ACC112 (cell line): ENCODE data around the gene SETD2.
"Not testable (repeated sequence)": the region's sequence is repeated elsewhere in the genome, so short reads cannot be mapped to it uniquely, and the experiment has no call there.

Source experiments
- H2AFZ ChIP-seq: fragments of 200-600 bp; sonication (generic); one replicate; pipeline ENCODE4 v1.6.0; 2017; ENCODE audit warnings: antibody characterized with exemption, low read length; ENCODE audit not compliant: unreplicated experiment
- H3K27ac ChIP-seq: fragments of 200-600 bp; sonication (generic); 2 replicates; pipeline ENCODE4 v1.5.1; 2014; ENCODE audit warnings: low read depth, mild to moderate bottlenecking, antibody characterized with exemption, low read length, moderate library complexity
- H3K27me3 ChIP-seq: fragments of 200-600 bp; sonication (generic); 2 replicates; pipeline ENCODE4 v1.6.1; 2014; ENCODE audit warnings: mild to moderate bottlenecking, antibody characterized with exemption, low read length, moderate library complexity, mixed read lengths; ENCODE audit not compliant: insufficient read depth
- H3K36me3 ChIP-seq: fragments of 200-600 bp; sonication (generic); 2 replicates; pipeline ENCODE4 v1.6.1; 2016; ENCODE audit warnings: mild to moderate bottlenecking, antibody characterized with exemption, low read length, moderate library complexity, mixed read lengths; ENCODE audit not compliant: insufficient read depth
- H3K4me1 ChIP-seq: fragments of 200-600 bp; sonication (generic); one replicate; pipeline ENCODE4 v1.6.1; 2016; ENCODE audit warnings: low read length, mixed read lengths; ENCODE audit not compliant: insufficient read depth, unreplicated experiment, control insufficient read depth
- H3K4me3 ChIP-seq: fragments of 200-600 bp; sonication (generic); 2 replicates; pipeline ENCODE4 v1.5.1; 2014; ENCODE audit warnings: mild to moderate bottlenecking, low read depth, low read length
- H3K79me2 ChIP-seq: fragments of 200-600 bp; sonication (generic); one replicate; pipeline ENCODE4 v1.6.0; 2016; ENCODE audit warnings: low read length; ENCODE audit not compliant: control insufficient read depth, unreplicated experiment, insufficient read depth

The SETD2 gene

DNA sequence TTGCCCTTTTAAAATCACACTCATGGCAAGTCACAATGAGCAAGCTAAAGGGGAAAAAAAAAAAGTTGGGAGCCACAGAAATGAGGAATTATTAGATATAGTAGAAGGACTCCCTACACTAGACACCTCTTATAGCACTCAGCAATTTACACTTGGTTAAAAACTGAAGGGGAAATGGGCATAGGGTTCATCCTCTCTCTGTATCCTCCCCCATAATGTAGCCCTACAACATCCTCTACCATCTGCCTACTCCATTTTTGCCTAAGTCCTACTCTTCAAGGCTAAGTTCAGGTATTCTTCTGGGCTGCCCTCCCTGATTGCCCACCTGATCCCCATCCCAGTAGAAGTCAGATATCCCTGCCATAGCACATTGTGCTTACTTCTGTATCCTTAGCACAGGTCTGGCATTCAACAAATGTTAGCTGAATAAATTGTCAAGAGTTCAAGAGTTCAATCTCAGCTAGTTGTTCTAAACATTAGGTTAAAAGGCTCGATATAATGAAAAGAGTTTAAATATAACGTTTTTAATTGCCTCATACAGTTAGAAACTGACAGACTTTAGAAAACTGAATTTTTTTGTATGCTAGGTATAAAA is 14.5 kb downstream of the SETD2 start:
- Histone ChIP-seq H3K4me1 (peaks cover 4% of the 10 kb centered on the region), H2AFZ (no peak overlapping the region), H3K79me2 (peaks cover 91% of the 10 kb centered on the region), H3K27me3 (no peaks in the 10 kb centered on the region), H3K36me3 (no peaks in the 10 kb centered on the region), H3K4me3 (no peak overlapping the region), H3K27ac (no peak overlapping the region)

DNA sequence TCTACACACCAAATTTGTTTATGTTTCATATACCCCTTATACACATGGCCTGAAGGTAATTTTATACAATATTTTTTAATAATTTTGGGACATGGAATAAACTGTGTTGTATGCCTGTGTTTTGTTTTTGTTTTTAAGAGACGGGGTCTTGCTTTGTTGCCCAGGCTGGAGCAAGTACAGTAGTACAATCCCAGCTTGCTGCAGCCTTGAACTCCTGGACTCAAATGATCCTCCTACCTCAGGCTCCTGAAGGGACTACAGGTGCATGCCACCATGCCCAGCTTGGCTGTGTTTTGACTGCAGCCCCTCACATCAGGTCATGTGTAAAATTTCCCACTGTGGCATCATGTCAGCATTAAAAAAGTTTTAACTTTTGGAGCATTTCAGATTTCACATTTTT is 18.6 kb downstream of the SETD2 start:
- Histone ChIP-seq H3K27me3 (no peaks in the 10 kb centered on the region), H3K79me2 (peaks cover 82% of the 10 kb centered on the region), H3K4me1 (peaks cover 4% of the 10 kb centered on the region), H3K4me3 (no peak overlapping the region), H3K27ac (no peak overlapping the region), H2AFZ (no peak overlapping the region), H3K36me3 (0 out of 2 replicates have a peak, but pooled peaks cover under 1% of the 10 kb centered on the region)

DNA sequence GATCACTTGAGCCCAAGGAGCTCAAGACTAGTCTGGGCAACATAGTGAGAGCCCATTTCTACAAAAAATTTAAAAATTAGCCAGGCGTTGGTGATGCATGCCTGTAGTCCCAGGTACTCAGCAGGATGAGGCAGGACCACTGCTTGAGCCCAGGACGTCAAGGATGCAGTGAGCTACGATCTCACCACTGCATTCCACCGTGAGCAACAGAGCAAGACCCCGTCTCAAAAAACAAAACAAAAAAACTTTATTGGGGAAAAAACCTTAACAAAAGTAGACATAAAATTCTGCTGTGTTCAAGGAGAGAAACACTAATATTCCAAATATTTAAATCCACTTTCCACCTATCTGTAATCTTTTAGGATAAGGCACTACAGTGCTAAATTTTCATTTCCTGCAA is 20.8 kb downstream of the SETD2 start:
- Histone ChIP-seq H3K4me1 (no peaks in the 10 kb centered on the region), H2AFZ (no peak overlapping the region), H3K4me3 (no peak overlapping the region), H3K36me3 (0 out of 2 replicates have a peak, but pooled peaks cover 4% of the 10 kb centered on the region), H3K27ac (no peak overlapping the region), H3K79me2 (peaks cover 80% of the 10 kb centered on the region), H3K27me3 (no peaks in the 10 kb centered on the region)

GRCh38 chr3:47142536-47142935 is 21.4 kb downstream of the SETD2 start:
- not testable (repeated sequence) for H3K27me3 ChIP-seq, H2AFZ ChIP-seq, H3K4me3 ChIP-seq, H3K36me3 ChIP-seq, H3K27ac ChIP-seq, H3K4me1 ChIP-seq
- H3K79me2 ChIP-seq, result peaks cover 77% of the 10 kb centered on the region

DNA sequence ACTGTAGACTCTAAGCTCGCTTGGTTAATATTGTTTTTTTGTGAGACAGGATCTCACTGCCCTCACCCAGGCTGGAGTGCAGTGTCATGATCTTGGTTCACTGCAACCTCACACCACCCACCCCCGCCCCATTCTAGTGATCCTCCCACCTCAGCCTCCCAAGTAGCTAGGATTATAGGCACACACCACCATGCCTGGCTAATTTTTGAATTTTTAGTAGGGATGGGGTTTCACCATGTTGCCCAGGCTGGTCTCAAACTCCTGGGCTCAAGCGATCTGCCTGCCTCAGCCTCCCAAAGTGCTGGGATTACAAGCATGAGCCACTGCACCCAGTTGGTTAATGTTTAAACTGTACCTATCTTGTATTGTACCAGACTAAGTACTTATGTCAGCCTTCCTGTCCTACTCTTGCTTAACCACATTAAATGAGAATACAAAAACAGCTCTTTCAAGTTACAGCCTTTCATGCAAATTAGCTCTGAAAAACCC is 22.9 kb downstream of the SETD2 start:
- H3K27ac ChIP-seq, result not testable (repeated sequence)

DNA sequence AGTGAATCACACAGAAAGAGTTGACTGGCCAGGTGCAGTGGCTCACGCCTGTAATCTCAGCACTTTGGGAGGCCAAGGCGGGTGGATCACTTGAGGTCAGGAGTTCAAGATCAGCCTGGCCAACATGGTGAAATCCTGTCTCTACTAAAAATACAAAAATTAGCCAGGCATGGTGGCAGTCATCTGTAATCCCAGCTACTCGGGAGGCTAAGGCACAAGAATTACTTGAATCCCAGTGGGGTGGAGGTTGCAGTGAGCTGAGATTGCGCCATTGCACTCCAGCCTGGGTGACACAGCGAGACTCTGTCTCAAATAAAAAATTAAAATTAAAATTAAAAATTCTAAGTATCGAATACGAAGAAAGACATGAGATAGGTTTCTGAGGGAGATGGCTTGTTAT is 23.4 kb downstream of the SETD2 start:
- not testable (repeated sequence) for H3K27ac ChIP-seq, H3K4me1 ChIP-seq, H3K4me3 ChIP-seq, H3K27me3 ChIP-seq, H2AFZ ChIP-seq, H3K36me3 ChIP-seq
- H3K79me2 ChIP-seq, result peaks cover 75% of the 10 kb centered on the region

More for the DNA sequence above, 22.9 kb downstream of the SETD2 start:
- H3K79me2 ChIP-seq, result peaks cover 74% of the 10 kb centered on the region
- not testable (repeated sequence) for H3K4me1 ChIP-seq, H3K36me3 ChIP-seq, H3K27me3 ChIP-seq, H2AFZ ChIP-seq, H3K4me3 ChIP-seq

GRCh38 chr3:47134311-47134710 is 29.6 kb downstream of the SETD2 start:
- Histone ChIP-seq H2AFZ (no peak overlapping the region), H3K27me3 (no peaks in the 10 kb centered on the region), H3K4me1 (no peaks in the 10 kb centered on the region), H3K27ac (no peak overlapping the region), H3K4me3 (no peak overlapping the region), H3K79me2 (peaks cover 75% of the 10 kb centered on the region), H3K36me3 (no peaks in the 10 kb centered on the region; the same call in 1 of the 2 replicates)

DNA sequence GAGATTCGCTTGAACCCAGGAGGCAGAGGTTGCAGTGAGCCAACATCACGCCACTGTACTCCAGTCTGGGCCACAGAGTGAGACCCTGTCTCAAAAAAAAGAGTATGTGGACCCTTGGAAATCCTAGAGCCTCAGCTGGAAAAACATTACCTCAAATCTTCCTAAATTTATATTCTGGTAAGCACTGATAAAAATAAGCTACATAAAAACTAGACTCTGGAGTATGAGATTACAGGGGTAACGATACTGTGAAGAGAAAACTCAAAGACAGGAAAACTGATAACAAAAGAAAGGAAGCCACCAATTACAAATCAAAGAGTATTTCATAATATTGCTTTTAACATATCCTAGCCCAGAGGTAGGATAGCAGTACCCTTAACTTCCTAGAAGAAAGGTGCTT is 30.3 kb downstream of the SETD2 start:
- peaks cover 75% of the 10 kb centered on the region for H3K79me2 ChIP-seq
- no peak overlapping the region for H3K4me3 ChIP-seq
- no peaks in the 10 kb centered on the region for H3K4me1 ChIP-seq
- no peak overlapping the region for H3K27ac ChIP-seq
- H3K27me3 ChIP-seq, result no peaks in the 10 kb centered on the region
- H2AFZ ChIP-seq, result no peak overlapping the region
- H3K36me3 ChIP-seq, result no peaks in the 10 kb centered on the region; the same call in 1 of the 2 replicates

DNA sequence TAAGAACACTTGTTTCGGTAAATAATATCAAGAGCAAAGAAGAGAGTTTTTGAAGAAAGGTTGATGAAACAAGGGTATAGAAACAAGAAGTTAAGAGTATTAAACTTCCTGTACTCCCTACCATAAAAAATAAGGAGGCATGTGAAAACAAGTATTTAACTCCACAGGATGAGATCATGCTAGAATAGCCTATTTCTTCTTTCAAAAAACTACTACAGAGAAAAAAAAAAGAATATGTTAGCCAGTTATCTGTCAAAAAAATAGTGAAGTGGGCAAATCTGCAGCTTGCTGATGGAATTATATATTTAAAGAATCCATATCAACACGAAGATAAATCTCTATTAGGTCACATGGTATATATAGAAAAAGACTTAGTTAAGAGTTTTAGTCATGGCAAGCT is 33.4 kb downstream of the SETD2 start:
- Histone ChIP-seq H3K4me1 (no peaks in the 10 kb centered on the region), H3K79me2 (peaks cover 75% of the 10 kb centered on the region), H3K36me3 (peaks cover 3% of the 10 kb centered on the region; the same call in 1 of the 2 replicates)

DNA sequence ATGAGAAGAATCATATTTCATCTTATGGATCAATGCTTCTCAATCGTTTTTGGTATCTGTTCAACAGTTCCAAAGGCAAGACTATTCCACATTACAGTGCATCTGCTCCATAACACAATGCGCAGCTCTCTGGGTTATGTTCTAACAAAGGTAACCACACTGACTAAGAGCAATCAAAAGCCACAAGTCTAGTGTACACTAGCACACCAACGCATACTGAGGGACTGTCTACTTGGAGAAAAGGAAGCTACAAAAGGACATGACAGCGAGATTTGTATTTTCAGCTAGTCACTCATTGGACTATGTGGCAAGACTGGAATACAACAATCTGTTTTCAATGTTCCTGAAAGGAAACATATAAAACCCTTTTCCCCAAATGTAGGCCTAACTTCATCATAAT is 35.8 kb downstream of the SETD2 start:
- Histone ChIP-seq H3K36me3 (peaks cover 20% of the 10 kb centered on the region), H3K79me2 (peaks cover 60% of the 10 kb centered on the region), H3K4me1 (no peaks in the 10 kb centered on the region), H3K4me3 (no peak overlapping the region), H2AFZ (no peak overlapping the region), H3K27ac (no peak overlapping the region), H3K27me3 (no peaks in the 10 kb centered on the region)

More for the DNA sequence above, 33.4 kb downstream of the SETD2 start:
- H3K4me3 ChIP-seq, result no peak overlapping the region
- H3K27me3 ChIP-seq, result no peaks in the 10 kb centered on the region
- no peak overlapping the region for H3K27ac ChIP-seq
- H2AFZ ChIP-seq, result no peak overlapping the region

DNA sequence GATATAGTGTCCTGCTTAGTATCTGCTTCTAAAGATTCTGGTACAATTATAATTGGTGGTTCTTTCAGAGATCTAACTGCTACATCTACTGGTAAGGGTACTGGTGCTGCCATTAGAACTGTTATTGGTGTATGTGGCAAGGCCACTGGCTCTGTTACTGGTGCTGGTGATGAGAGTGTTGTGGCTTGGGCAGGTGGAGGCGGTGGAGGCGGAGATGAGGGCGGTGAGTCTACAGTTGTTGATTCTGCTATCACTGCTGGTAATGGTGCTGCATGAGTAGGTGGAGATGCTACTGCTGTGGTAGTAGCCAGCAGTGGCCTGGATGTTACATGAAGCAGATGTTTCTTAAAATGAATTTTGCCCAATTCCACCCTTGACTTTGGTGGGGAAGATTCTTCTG is 40.1 kb downstream of the SETD2 start:
- peaks cover 35% of the 10 kb centered on the region for H3K79me2 ChIP-seq
- H3K4me1 ChIP-seq, result no peaks in the 10 kb centered on the region
- H3K4me3 ChIP-seq, result no peak overlapping the region
- no peak overlapping the region for H2AFZ ChIP-seq
- H3K27me3 ChIP-seq, result no peaks in the 10 kb centered on the region
- H3K27ac ChIP-seq, result no peak overlapping the region
- peaks cover 37% of the 10 kb centered on the region for H3K36me3 ChIP-seq
